Measurements from ENCODE around the gene ZMYND8. TPM values are rescaled to one million over a fixed set of nuclear protein-coding genes. Genes with fewer than 3 reads are reported as not detected.
A peak's percentile ranks its signal among the peaks of the same experiment; 100 is the strongest.

ZMYND8 gene
- total RNA-seq, 4 donors from 2014 or later, result 29.7 to 42.4 (median 30.9) TPM

- TF ChIP-seq CTCF (IDR thresholded peaks at IDR 0.05) (no peak), POLR2A (IDR thresholded peaks at IDR 0.05) (no peak)
- Histone ChIP-seq H3K4me1 (peaks cover 5 to 12% of the 10 kb centered on the region in 2 donors), H3K4me3 (replicated peaks in 1 of 3) (no peak overlapping the region), H3K27me3 (no peaks in the 10 kb centered on the region), H3K36me3 (peaks cover 31 to 39% of the 10 kb centered on the region in 2 donors), H3K9me3 (no peaks in the 10 kb centered on the region), H3K27ac (no peak overlapping the region)
- 91 to 96% methylated on average over 9 to 16 of the region's 16 CpGs for WGBS, 2 donors
- intact Hi-C loops (cut with DNase I), result no loop called here
- DNase-seq, result no peak
Measured at GRCh38 chr20:47221036-47221625, 135.4 kb downstream of the ZMYND8 start.

GRCh38 chr20:47220161-47220582, 136.3 kb downstream of the ZMYND8 start:
- H3K36me3 ChIP-seq, result peaks cover 28 to 37% of the 10 kb centered on the region in 2 donors
- H3K4me3 ChIP-seq (replicated peaks in 1 of 3), result no peak overlapping the region
- peaks cover 9 to 21% of the 10 kb centered on the region in 2 donors for H3K4me1 ChIP-seq
- WGBS, 2 donors, result 89 to 93% methylated on average over 8 of the region's 8 CpGs
- DNase-seq, result no peak
- no peak overlapping the region for H3K27ac ChIP-seq
- intact Hi-C loops (cut with DNase I), result no loop called here
- H3K27me3 ChIP-seq, result no peaks in the 10 kb centered on the region
- no peaks in the 10 kb centered on the region for H3K9me3 ChIP-seq
- no peak for TF ChIP-seq POLR2A (IDR thresholded peaks at IDR 0.05)
- TF ChIP-seq CTCF (IDR thresholded peaks at IDR 0.05), result peak in 2 of 6 experiments; percentile 23 to 43

DNA sequence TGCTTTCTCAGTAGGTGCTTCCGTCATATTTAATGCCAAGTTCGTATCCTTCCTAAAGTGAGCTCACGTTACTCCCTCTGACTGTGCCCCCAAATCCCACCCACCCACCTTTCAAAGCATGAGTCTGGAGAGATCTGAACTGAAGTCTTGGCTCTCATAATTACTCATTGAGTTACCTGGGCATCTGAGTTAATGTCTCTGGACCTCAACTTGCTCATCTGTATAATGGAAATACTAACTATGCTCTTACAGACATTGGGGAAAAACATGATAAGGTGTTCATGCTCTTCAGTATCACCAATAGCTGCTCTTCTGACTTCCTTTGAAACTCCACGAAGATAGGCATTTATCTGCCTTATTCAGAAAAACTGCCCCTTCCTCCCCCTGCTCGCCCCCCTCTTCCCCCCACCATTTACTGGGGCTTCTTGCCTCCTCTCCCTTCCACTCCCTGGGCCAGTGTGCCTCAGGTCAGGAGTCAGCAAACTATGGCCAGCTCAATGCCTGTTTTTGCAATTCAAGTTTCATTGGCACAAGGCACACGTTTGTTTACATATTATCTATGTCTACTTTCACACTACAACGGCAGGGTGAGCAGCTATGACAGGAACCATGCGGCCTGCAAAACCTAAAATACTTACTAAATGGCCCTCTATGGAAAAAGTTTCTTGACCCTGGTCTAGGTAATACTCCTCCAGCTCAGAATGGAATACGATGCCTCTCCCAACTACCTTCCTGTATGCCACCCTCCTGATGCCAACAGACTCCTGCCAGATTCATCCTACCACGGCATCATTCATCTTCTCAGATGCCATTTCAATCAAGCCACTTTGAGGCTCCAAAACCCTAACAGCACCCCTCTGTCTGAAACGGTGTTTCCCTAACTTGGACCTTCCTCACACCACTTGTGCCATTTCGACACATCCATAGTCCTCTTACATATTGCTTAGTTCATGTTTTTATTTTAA, 138.7 kb downstream of the ZMYND8 start:
- no peaks in the 10 kb centered on the region for H3K27me3 ChIP-seq
- H3K9me3 ChIP-seq, result no peaks in the 10 kb centered on the region
- peaks cover 9 to 22% of the 10 kb centered on the region in 2 donors for H3K4me1 ChIP-seq
- 91 to 92% methylated on average over 12 of the region's 12 CpGs for WGBS, 2 donors
- H3K4me3 ChIP-seq (replicated peaks in 1 of 3), result no peak overlapping the region
- peaks cover 10 to 19% of the 10 kb centered on the region in 2 donors for H3K36me3 ChIP-seq
- TF ChIP-seq CTCF (IDR thresholded peaks at IDR 0.05), result no peak
- no peak for TF ChIP-seq POLR2A (IDR thresholded peaks at IDR 0.05)
- no peak for DNase-seq
- intact Hi-C loops (cut with DNase I), result no loop called here
- peak overlapping the region; percentile 24 to 36 (median 26) for H3K27ac ChIP-seq

GRCh38 chr20:47216819-47217410, 139.6 kb downstream of the ZMYND8 start:
- peak; percentile 82 to 85 for DNase-seq
- Histone ChIP-seq H3K36me3 (peaks cover 13 to 18% of the 10 kb centered on the region in 2 donors), H3K27ac (peak overlapping the region; percentile 24 to 65 (median 36)), H3K9me3 (no peaks in the 10 kb centered on the region), H3K4me3 (replicated peaks in 1 of 3) (no peak overlapping the region), H3K27me3 (no peaks in the 10 kb centered on the region), H3K4me1 (peaks cover 9 to 22% of the 10 kb centered on the region in 2 donors)
- TF ChIP-seq CTCF (IDR thresholded peaks at IDR 0.05), result no peak
- no peak for TF ChIP-seq POLR2A (IDR thresholded peaks at IDR 0.05)
- intact Hi-C loops (cut with DNase I), result no loop called here
- 55 to 62% methylated on average over 7 of the region's 7 CpGs for WGBS, 2 donors

Measured in thyroid gland (tissue), 4 donors.